Body of pancreas (tissue), 4 donors: ENCODE measurements around the gene UBE2G2. TPM values are rescaled to one million over a fixed set of nuclear protein-coding genes. Genes with fewer than 3 reads are reported as not detected.

Experiments used
- ATAC-seq: fragments of 150-250 bp; one replicate; pipeline ENCODE4 v1.9.1; 2016
- DNase-seq, 4 donors: peaks; one replicate each; pipeline ENCODE4 v3.0.0-alpha.2; 2019
- H3K27ac ChIP-seq, 4 donors: fragments of 200-600 bp; sonication (generic); 1 replicate in 3 of 4; 2 replicates in 1 of 4; pipeline versions ENCODE4 v1.5.1 to v1.6.1; 2016 to 2019; ENCODE audit warnings: mild to moderate bottlenecking in 1 of 4, mixed read lengths in 1 of 4, moderate library complexity in 1 of 4
- H3K27me3 ChIP-seq, 2 donors: fragments of 200-600 bp; sonication (generic); one replicate each; pipeline ENCODE4 v1.6.0; 2016; ENCODE audit warnings: mild to moderate bottlenecking in 1 of 2
- H3K36me3 ChIP-seq, 2 donors: fragments of 200-600 bp; sonication (generic); replicated peaks in 1 of 2; 2 replicates each; pipeline ENCODE4 v1.5.1; 2016; ENCODE audit warnings: low read depth in 2 of 2; ENCODE audit not compliant: insufficient read depth in 1 of 2
- H3K4me1 ChIP-seq: fragments of 200-600 bp; sonication (generic); one replicate; pipeline ENCODE4 v1.6.0; 2016
- H3K4me3 ChIP-seq, 2 donors: fragments of 200-600 bp; sonication (generic); 1 replicate in 1 of 2; 2 replicates in 1 of 2; pipeline ENCODE4 v1.5.1; 2016 to 2019
- H3K9me3 ChIP-seq, 3 donors: fragments of 200-600 bp; sonication (generic); 1 replicate in 2 of 3; 2 replicates in 1 of 3; pipeline ENCODE4 v1.5.1; 2016
- POLR2A ChIP-seq, 3 donors: fragments of 450-650 bp; IDR thresholded peaks; one replicate each; pipeline ENCODE4 v1.6.1; 2016; ENCODE audit warnings: antibody characterized with exemption in 3 of 3, mild to moderate bottlenecking in 2 of 3
- WGBS, 2 donors: methylation state at CpG; one replicate each; pipeline ENCODE4 v1.1.5; 2017; 5-methylcytosine and 5-hydroxymethylcytosine counted together
- intact Hi-C: fragments of 100-400 bp; cut with DNase I; formaldehyde crosslinking; loops from one replicate; pipeline ENCODE4 v1.15.1; 2023
- total RNA-seq, 2 donors: library from RNA; depleted of rRNA; stranded (reverse); fragments of >200 nt; gene quantifications; one replicate each; pipeline ENCODE4 v1.1.0, GENCODE V29; 2016
- TF ChIP-seq, protein P1 (sequence below), 7 experiments: fragments of 450-650 bp in 4 of 7; fragments of 200-600 bp in 3 of 7; sonication (generic) in 3 of 7; IDR thresholded peaks; one replicate each; pipeline ENCODE4 v1.5.1; 2016 to 2019; ENCODE audit warnings: antibody characterized with exemption in 7 of 7

Gene UBE2G2
- total RNA-seq, 2 donors from 2014 or later: 61.7 to 64.3 TPM

DNA sequence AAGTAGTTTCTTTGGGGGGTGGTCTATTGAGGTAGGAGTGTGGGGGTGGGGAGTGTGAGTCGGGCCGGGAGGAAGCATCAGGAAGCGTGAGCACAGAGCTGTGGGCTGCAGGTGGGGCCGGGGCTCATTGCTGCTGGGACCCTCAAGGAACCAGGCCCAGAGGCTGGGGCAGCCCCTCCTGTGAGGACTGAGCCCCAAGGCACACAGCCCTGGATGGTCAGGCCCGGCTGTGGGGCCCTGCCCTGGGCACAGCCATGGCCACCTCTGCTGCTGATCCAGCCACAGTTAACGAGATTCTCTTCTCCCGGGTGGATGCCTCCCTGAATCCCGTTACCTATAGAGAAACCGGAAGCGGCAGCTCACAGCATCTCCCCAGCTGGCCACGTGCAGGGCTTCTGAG, 39.2 kb upstream of the UBE2G2 start:
- Histone ChIP-seq H3K4me3 (no peak overlapping the region), H3K4me1 (peaks cover 5% of the 10 kb centered on the region), H3K27ac (no peak overlapping the region), H3K36me3 (no peaks in the 10 kb centered on the region), H3K9me3 (no peaks in the 10 kb centered on the region), H3K27me3 (peaks cover 0 to 3% of the 10 kb centered on the region in 2 donors)
- no peak for DNase-seq
- TF ChIP-seq, protein P1, sequence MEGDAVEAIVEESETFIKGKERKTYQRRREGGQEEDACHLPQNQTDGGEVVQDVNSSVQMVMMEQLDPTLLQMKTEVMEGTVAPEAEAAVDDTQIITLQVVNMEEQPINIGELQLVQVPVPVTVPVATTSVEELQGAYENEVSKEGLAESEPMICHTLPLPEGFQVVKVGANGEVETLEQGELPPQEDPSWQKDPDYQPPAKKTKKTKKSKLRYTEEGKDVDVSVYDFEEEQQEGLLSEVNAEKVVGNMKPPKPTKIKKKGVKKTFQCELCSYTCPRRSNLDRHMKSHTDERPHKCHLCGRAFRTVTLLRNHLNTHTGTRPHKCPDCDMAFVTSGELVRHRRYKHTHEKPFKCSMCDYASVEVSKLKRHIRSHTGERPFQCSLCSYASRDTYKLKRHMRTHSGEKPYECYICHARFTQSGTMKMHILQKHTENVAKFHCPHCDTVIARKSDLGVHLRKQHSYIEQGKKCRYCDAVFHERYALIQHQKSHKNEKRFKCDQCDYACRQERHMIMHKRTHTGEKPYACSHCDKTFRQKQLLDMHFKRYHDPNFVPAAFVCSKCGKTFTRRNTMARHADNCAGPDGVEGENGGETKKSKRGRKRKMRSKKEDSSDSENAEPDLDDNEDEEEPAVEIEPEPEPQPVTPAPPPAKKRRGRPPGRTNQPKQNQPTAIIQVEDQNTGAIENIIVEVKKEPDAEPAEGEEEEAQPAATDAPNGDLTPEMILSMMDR (IDR thresholded peaks at IDR 0.05): no peak
- TF ChIP-seq POLR2A (IDR thresholded peaks at IDR 0.05): no peak
- no peak for ATAC-seq
- intact Hi-C loops: no loop called here
- WGBS, 2 donors: 67% methylated on average over 11 of the region's 11 CpGs; no CpG with 5 or more reads in 1 of the 2 donors

DNA sequence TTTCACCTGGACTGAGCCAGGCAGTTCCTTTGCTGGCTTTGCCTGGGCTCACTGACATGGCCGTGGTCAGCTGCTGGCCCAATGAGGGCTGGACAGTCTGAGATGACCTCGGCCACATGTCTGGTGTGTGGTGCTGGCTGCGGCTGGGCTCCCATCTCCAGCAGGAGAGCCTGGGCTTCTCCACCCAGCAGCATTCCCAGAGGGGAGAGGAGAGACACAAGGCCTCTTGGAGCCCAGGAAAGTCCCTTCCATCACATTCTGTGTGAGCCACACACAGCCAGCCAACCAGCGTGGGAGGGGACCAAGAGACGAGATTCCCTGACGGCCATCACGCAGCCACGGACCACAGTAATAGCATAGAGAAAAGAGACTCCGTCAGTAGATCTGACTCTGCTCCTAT, 37.3 kb upstream of the UBE2G2 start:
- Histone ChIP-seq H3K4me3 (no peak overlapping the region), H3K27ac (no peak overlapping the region), H3K4me1 (no peaks in the 10 kb centered on the region), H3K36me3 (no peaks in the 10 kb centered on the region), H3K27me3 (no peaks in the 10 kb centered on the region), H3K9me3 (no peaks in the 10 kb centered on the region)
- DNase-seq (no peak), ATAC-seq (no peak)
- TF ChIP-seq, protein P1 (IDR thresholded peaks at IDR 0.05): no peak
- no peak for TF ChIP-seq POLR2A (IDR thresholded peaks at IDR 0.05)
- 80 to 83% methylated on average over 6 to 9 of the region's 9 CpGs for WGBS, 2 donors
- intact Hi-C loops: no loop called here

DNA sequence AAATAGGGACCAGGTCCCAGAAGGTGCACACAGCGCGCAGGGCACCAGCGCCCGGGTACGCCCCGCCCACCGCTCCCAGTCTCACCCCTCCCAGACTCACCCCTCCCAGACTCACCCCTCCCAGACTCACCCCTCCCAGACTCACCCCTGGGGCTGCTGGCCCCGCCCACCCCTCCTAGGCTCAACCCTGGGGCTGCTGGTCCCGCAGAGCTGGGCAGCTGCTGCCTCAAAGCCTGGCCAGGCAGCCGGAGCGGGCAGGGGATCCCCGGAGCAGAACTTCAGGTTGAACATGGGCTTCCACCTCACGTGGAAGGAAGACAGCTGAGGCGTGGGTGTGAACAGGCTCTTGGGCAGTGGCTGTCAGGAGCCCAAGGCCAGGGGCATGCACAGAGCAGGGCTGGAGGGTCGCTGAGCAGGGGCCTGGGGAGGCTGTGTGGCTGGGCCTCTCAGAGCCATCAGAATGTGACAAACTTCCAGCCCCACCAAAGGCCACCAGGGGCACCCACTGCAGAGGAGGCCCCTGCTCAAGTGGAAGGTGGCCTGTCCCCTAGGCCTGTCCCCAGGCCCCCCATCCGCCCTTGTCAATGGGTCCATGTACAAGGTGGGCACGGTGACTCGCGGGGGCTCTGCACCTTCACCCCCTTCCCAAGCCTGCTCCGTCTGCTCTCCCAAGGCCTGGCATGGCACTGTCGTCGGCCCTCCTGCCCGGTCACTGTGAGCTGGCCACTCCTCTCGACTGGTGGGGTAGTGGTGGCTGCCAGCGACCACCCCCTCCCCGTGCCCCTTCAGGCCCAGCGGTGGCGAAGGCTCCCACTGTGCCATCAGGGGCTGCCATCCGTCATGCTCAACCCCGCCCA, 36.6 kb upstream of the UBE2G2 start:
- no peaks in the 10 kb centered on the region for H3K36me3 ChIP-seq
- no peaks in the 10 kb centered on the region for H3K4me1 ChIP-seq
- no peak overlapping the region for H3K4me3 ChIP-seq
- WGBS, 2 donors: 76 to 85% methylated on average over 15 to 23 of the region's 30 CpGs
- no peak for DNase-seq
- no peaks in the 10 kb centered on the region for H3K9me3 ChIP-seq
- H3K27me3 ChIP-seq: no peaks in the 10 kb centered on the region
- no peak for TF ChIP-seq POLR2A (IDR thresholded peaks at IDR 0.05)
- TF ChIP-seq, protein P1 (IDR thresholded peaks at IDR 0.05): no peak
- no peak for ATAC-seq
- intact Hi-C loops: no loop called here
- H3K27ac ChIP-seq: no peak overlapping the region

DNA sequence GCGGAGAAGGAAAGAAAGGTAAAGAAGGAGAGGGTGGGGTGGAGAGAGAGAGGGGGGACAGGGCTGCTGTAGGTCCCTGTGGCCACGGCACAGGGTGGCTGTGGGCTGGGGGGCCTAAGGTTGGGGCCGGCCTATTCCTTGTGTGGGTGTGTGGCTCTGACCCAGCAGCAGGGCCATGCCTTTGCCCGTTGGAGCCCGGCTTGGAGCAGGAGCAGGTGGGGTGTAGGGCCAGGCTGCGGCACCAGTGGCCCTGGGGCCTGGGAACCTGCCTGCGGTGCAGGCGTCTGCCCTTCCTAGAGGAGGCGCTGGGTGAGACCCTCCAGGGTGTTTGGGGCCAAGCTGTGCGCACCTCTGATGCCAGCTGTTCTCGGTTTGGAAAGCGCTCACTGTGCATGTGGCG, 35.9 kb upstream of the UBE2G2 start:
- ATAC-seq: no peak
- TF ChIP-seq, protein P1 (IDR thresholded peaks at IDR 0.05): no peak
- TF ChIP-seq POLR2A (IDR thresholded peaks at IDR 0.05): no peak
- no peaks in the 10 kb centered on the region for H3K36me3 ChIP-seq
- WGBS, 2 donors: 86 to 94% methylated on average over 4 to 12 of the region's 13 CpGs
- intact Hi-C loops: no loop called here
- H3K4me1 ChIP-seq: no peaks in the 10 kb centered on the region
- H3K27me3 ChIP-seq: no peaks in the 10 kb centered on the region
- no peak for DNase-seq
- H3K4me3 ChIP-seq: no peak overlapping the region
- H3K9me3 ChIP-seq: no peaks in the 10 kb centered on the region
- no peak overlapping the region for H3K27ac ChIP-seq
